IMR-90 (cell line): ENCODE measurements around the gene DENND1B. TPM values are rescaled to one million over a fixed set of nuclear protein-coding genes. Genes with fewer than 3 reads are reported as not detected.

ENCODE experiments used
- ATAC-seq: fragments of 200-7000 bp; cut with Tn5 transposase; 2 replicates; pipeline ENCODE4 v1.9.1; 2020; ENCODE audit warnings: low read depth, mild to moderate bottlenecking, moderate library complexity
- BruUV-seq: library from RNA; stranded (reverse); fragments of 400-500 nt; replicated peaks from 2 replicates; lab custom pipeline; 2021; lab: Mats Ljungman, UMichigan
- CTCF ChIA-PET: fragments of 300-600 bp; formaldehyde crosslinking; extraction: SDS; loops from one replicate; lab custom pipeline; 2021; ENCODE audit warnings: antibody characterized with exemption; lab: Yijun Ruan, JAX
- POLR2A ChIA-PET: fragments of 300-600 bp; sonication (Branson Sonifier 250); formaldehyde crosslinking; loops from one replicate; lab custom pipeline; 2022; ENCODE audit warnings: antibody characterized with exemption; ENCODE audit not compliant: unreplicated experiment; lab: Charles Lee
- DNase-seq: peaks from one replicate; pipeline ENCODE4 v3.0.0; 2013
- H2AFZ ChIP-seq: replicated peaks from 2 replicates; pipeline ENCODE3; 2013; ENCODE audit warnings: low read length, mild to moderate bottlenecking; ENCODE audit not compliant: poor library complexity
- H2AK5ac ChIP-seq: 2 replicates; pipeline ENCODE4 v1.6.1; 2013; ENCODE audit warnings: low read depth, low read length, inconsistent platforms
- H2AK9ac ChIP-seq: replicated peaks from 2 replicates; pipeline ENCODE3; 2013; ENCODE audit warnings: mild to moderate bottlenecking, low read depth, low read length, moderate library complexity; ENCODE audit not compliant: poor library complexity
- H2BK120ac ChIP-seq: 2 replicates; pipeline ENCODE4 v1.6.1; 2013; ENCODE audit warnings: low read depth, low read length, inconsistent platforms
- H2BK15ac ChIP-seq: 3 replicates; pipeline ENCODE4 v1.6.1; 2013; ENCODE audit warnings: low read depth, low read length, inconsistent platforms
- H2BK20ac ChIP-seq: 2 replicates; pipeline ENCODE4 v1.6.1; 2013; ENCODE audit warnings: low read depth, mild to moderate bottlenecking, inconsistent platforms, low read length, moderate library complexity
- H2BK5ac ChIP-seq: 2 replicates; pipeline ENCODE4 v1.6.1; 2013; ENCODE audit warnings: mild to moderate bottlenecking, low read depth, low read length, inconsistent platforms; ENCODE audit not compliant: poor library complexity, severe bottlenecking
- H3K14ac ChIP-seq: replicated peaks from 2 replicates; pipeline ENCODE4 v1.6.1; 2013; ENCODE audit warnings: low read depth, low read length, inconsistent platforms
- H3K18ac ChIP-seq: 2 replicates; pipeline ENCODE4 v1.6.1; 2013; ENCODE audit warnings: low read depth, low read length, control low read depth
- H3K23ac ChIP-seq: 2 replicates; pipeline ENCODE4 v1.6.1; 2013; ENCODE audit warnings: low read depth, low read length, inconsistent platforms
- H3K27ac ChIP-seq: 2 replicates; pipeline ENCODE4 v1.5.1; 2013; ENCODE audit warnings: mild to moderate bottlenecking, control low read depth, low read length; ENCODE audit not compliant: insufficient read depth
- H3K27me3 ChIP-seq: 2 replicates; pipeline ENCODE4 v1.6.1; 2013; ENCODE audit warnings: low read length; ENCODE audit not compliant: control insufficient read depth, insufficient read depth
- H3K36me3 ChIP-seq: 2 replicates; pipeline ENCODE4 v1.6.1; 2013; ENCODE audit warnings: low read length, mixed read lengths; ENCODE audit not compliant: control insufficient read depth, insufficient read depth
- H3K4ac ChIP-seq: 2 replicates; pipeline ENCODE4 v1.6.1; 2013; ENCODE audit warnings: low read depth, low read length, inconsistent platforms
- H3K4me1 ChIP-seq: 2 replicates; pipeline ENCODE4 v1.6.1; 2013; ENCODE audit warnings: low read length, mixed read lengths; ENCODE audit not compliant: control insufficient read depth, insufficient read depth
- H3K4me2 ChIP-seq: 2 replicates; pipeline ENCODE4 v1.6.1; 2013; ENCODE audit warnings: low read depth, mild to moderate bottlenecking, control low read depth, low read length, moderate library complexity
- H3K4me3 ChIP-seq: 2 replicates; pipeline ENCODE4 v1.5.1; 2013; ENCODE audit warnings: low read depth, mild to moderate bottlenecking, control low read depth, low read length, moderate library complexity; ENCODE audit not compliant: insufficient read depth
- H3K56ac ChIP-seq: 2 replicates; pipeline ENCODE4 v1.6.1; 2013; ENCODE audit warnings: low read length, inconsistent platforms; ENCODE audit not compliant: insufficient read depth; ENCODE audit errors: extremely low read depth
- H3K79me1 ChIP-seq, 2 experiments: 2 replicates each; pipeline ENCODE4 v1.6.1; 2013; ENCODE audit warnings: low read length in 2 of 2, inconsistent platforms in 1 of 2, low read depth in 1 of 2
- H3K9ac ChIP-seq: 2 replicates; pipeline ENCODE4 v1.6.1; 2013; ENCODE audit warnings: low read depth, low read length, control low read depth
- H3K9me1 ChIP-seq: 2 replicates; pipeline ENCODE4 v1.6.1; 2013; ENCODE audit warnings: low read length, inconsistent platforms; ENCODE audit not compliant: insufficient read depth
- H3K9me3 ChIP-seq: 2 replicates; pipeline ENCODE4 v1.6.1; 2013; ENCODE audit warnings: low read length; ENCODE audit not compliant: control insufficient read depth, insufficient read depth
- H4K20me1 ChIP-seq: 2 replicates; pipeline ENCODE4 v1.6.1; 2013; ENCODE audit warnings: low read length, inconsistent platforms; ENCODE audit not compliant: insufficient read depth
- H4K5ac ChIP-seq: 2 replicates; pipeline ENCODE4 v1.6.1; 2013; ENCODE audit warnings: mild to moderate bottlenecking, low read depth, low read length, control low read depth
- H4K8ac ChIP-seq, 2 experiments: 2 replicates each; pipeline ENCODE4 v1.6.1; 2013; ENCODE audit warnings: low read depth in 2 of 2, low read length in 2 of 2, control low read depth in 1 of 2, inconsistent platforms in 1 of 2
- H4K91ac ChIP-seq: 2 replicates; pipeline ENCODE4 v1.6.1; 2013; ENCODE audit warnings: low read depth, low read length, inconsistent platforms; ENCODE audit not compliant: insufficient read depth
- CEBPB ChIP-seq: IDR thresholded peaks from 2 replicates; pipeline ENCODE4 v1.6.1; 2012; ENCODE audit warnings: low read depth, low read length, improper control_type of control experiment
- CHD1 ChIP-seq: IDR thresholded peaks from 2 replicates; pipeline ENCODE4 v1.6.1; 2012; ENCODE audit warnings: low read depth, low read length, improper control_type of control experiment
- CTCF ChIP-seq: conservative IDR thresholded peaks from 2 replicates; pipeline ENCODE4 v1.5.1; 2012; ENCODE audit warnings: mild to moderate bottlenecking, low read depth, low read length, improper control_type of control experiment
- FOS ChIP-seq: fragments of 150-350 bp; IDR thresholded peaks from 2 replicates; pipeline ENCODE4 v1.6.1; 2016; ENCODE audit warnings: low read depth, low read length
- MXI1 ChIP-seq: IDR thresholded peaks from 2 replicates; pipeline ENCODE4 v1.6.1; 2012; ENCODE audit warnings: low read depth, mild to moderate bottlenecking, low read length, moderate library complexity, borderline replicate concordance
- NFE2L2 ChIP-seq: fragments of 150-350 bp; IDR thresholded peaks from 2 replicates; pipeline ENCODE4 v1.6.1; 2016; ENCODE audit warnings: low read depth, mild to moderate bottlenecking, low read length
- POLR2A ChIP-seq: IDR thresholded peaks from 2 replicates; pipeline ENCODE4 v1.6.1; 2012; ENCODE audit warnings: mild to moderate bottlenecking, low read depth, low read length
- RAD21 ChIP-seq: IDR thresholded peaks from 2 replicates; pipeline ENCODE4 v1.6.1; 2012; ENCODE audit warnings: low read length, improper control_type of control experiment
- RCOR1 ChIP-seq: IDR thresholded peaks from 2 replicates; pipeline ENCODE4 v1.6.1; 2012; ENCODE audit warnings: mild to moderate bottlenecking, low read length, improper control_type of control experiment; ENCODE audit not compliant: insufficient replicate concordance
- RFX5 ChIP-seq: IDR thresholded peaks from 2 replicates; pipeline ENCODE4 v1.8.0; 2012; ENCODE audit warnings: low read depth, mild to moderate bottlenecking, low read length, moderate library complexity
- SMC3 ChIP-seq: fragments of 150-350 bp; IDR thresholded peaks from 2 replicates; pipeline ENCODE4 v1.6.1; 2016; ENCODE audit warnings: low read depth, mild to moderate bottlenecking, antibody characterized with exemption, low read length, moderate library complexity
- USF2 ChIP-seq: fragments of 150-350 bp; IDR thresholded peaks from 2 replicates; pipeline ENCODE4 v1.6.1; 2017; ENCODE audit warnings: mild to moderate bottlenecking, antibody characterized with exemption, low read length, low read depth
- WGBS, 2 experiments: methylation state at CpG; one replicate each; pipeline versions ENCODE4 v1.1.5 to v1.1.7; 2013; ENCODE audit warnings: missing lambda C conversion rate in 2 of 2; ENCODE audit not compliant: insufficient read length in 1 of 2; ENCODE audit errors: extremely low coverage in 2 of 2; 5-methylcytosine and 5-hydroxymethylcytosine counted together
- dilution Hi-C: fragments of 300-500 bp; cut with HindIII; formaldehyde crosslinking; loops from one replicate; pipeline ENCODE4 v1.14.3; 2018; ENCODE audit warnings: low sequenced_read_pairs; ENCODE audit not compliant: unreplicated experiment
- in situ Hi-C: fragments of 300-500 bp; cut with MboI; formaldehyde crosslinking; loops from 3 replicates; pipeline ENCODE4 v1.14.3; 2019; ENCODE audit warnings: low sequenced_read_pairs, inconsistent platforms, mixed read lengths
- intact Hi-C: fragments of 100-400 bp; cut with micrococcal nuclease; formaldehyde crosslinking; loops from 2 replicates; pipeline ENCODE4 v1.10.0; 2022
- polyA plus RNA-seq, 3 experiments: library from polyadenylated mRNA; depleted of rRNA; stranded (reverse); fragments of >200 nt; gene quantifications; 2 replicates each; pipeline ENCODE4 v1.2.3, GENCODE V29; 2012; ENCODE audit warnings: low replicate concordance in 1 of 3
- total RNA-seq: library from RNA; depleted of rRNA; stranded (reverse); fragments of >200 nt; gene quantifications from 2 replicates; pipeline ENCODE4 v1.2.3, GENCODE V29; 2012

Gene DENND1B
- total and polyA plus RNA-seq, 2 of the 4 experiments (the other 2 are of a cell fraction): 4.0 to 24.2 TPM

GRCh38 chr1:197813741-197814140 is 38.5 kb upstream of the DENND1B start:
- no peak overlapping the region for H4K8ac ChIP-seq
- no peaks in the 10 kb centered on the region for H3K36me3 ChIP-seq
- no TSS peak for BruUV-seq
- H3K56ac ChIP-seq: no peak overlapping the region
- no CpG with 5 or more reads among the region's 5 CpGs for WGBS, 2 experiments
- H4K20me1 ChIP-seq: no peaks in the 10 kb centered on the region
- intact Hi-C loops (no loop called here), dilution Hi-C loops (no loop called here), in situ Hi-C loops (no loop called here)
- no peaks in the 10 kb centered on the region for H3K9me1 ChIP-seq
- DNase-seq (no peak), ATAC-seq (no peak)
- no peak overlapping the region for H4K91ac ChIP-seq
- H3K9me3 ChIP-seq: no peaks in the 10 kb centered on the region
- no peak overlapping the region for H3K4ac ChIP-seq
- H2BK20ac ChIP-seq: no peak overlapping the region
- no peaks in the 10 kb centered on the region for H3K79me1 ChIP-seq
- H2BK120ac ChIP-seq: no peak overlapping the region
- no peak overlapping the region for H3K18ac ChIP-seq
- no peak overlapping the region for H2BK15ac ChIP-seq
- no peak overlapping the region for H2AFZ ChIP-seq
- H3K23ac ChIP-seq: no peak overlapping the region
- ChIA-PET CTCF (no interaction called here), POLR2A (no interaction called here)
- H3K27ac ChIP-seq: no peak overlapping the region
- TF ChIP-seq RAD21: no peak
- TF ChIP-seq CTCF: no peak
- no peak for TF ChIP-seq CHD1
- TF ChIP-seq POLR2A: no peak
- no peak for TF ChIP-seq FOS
- TF ChIP-seq SMC3: no peak
- TF ChIP-seq RFX5: no peak
- no peak for TF ChIP-seq CEBPB
- no peak for TF ChIP-seq USF2
- no peak for TF ChIP-seq MXI1
- no peak for TF ChIP-seq RCOR1
- no peak for TF ChIP-seq NFE2L2
- H3K4me3 ChIP-seq: no peak overlapping the region
- peaks cover 4% of the 10 kb centered on the region for H3K4me1 ChIP-seq
- no peak overlapping the region for H3K4me2 ChIP-seq
- no peak overlapping the region for H4K5ac ChIP-seq
- no peak overlapping the region for H3K14ac ChIP-seq
- H3K27me3 ChIP-seq: no peaks in the 10 kb centered on the region
- no peak overlapping the region for H2AK5ac ChIP-seq
- H2AK9ac ChIP-seq: no peak overlapping the region
- H2BK5ac ChIP-seq: no peak overlapping the region
- no peak overlapping the region for H3K9ac ChIP-seq
